ENCODE measurements around the gene FILIP1.

The FILIP1 gene

DNA sequence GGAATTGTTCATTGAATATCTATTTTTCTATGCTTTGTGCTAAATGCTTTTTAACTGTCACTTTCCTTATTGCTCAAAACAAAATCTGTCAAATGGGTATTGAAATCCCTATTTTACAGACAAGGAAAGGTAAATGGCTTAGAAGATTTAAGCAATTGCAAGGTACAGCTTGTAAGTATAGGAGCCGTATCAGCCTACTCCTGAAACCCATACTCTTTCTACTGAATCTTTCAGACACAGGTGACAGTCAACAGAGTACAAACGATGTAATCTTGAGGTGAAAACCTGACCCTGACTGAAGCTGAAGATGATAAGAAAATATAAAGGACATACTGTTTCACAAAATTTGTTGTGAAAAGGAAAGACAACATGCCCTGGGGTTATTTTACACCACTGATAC is 243.0 kb downstream of the FILIP1 start:
- no peak overlapping the region for H4K91ac ChIP-seq (ENCODE audit: low read length)
- H3K4me3 ChIP-seq (ENCODE audit: insufficient read depth in 1 of 2, low read depth in 1 of 2, low read length in 2 of 2): no peak overlapping the region
- no peak overlapping the region for H3K4me2 ChIP-seq (ENCODE audit: low read length, poor library complexity, severe bottlenecking)
- H2BK120ac ChIP-seq (ENCODE audit: low read depth, low read length): no peak overlapping the region
- H3K4me1 ChIP-seq (ENCODE audit: control insufficient read depth, insufficient read depth, low read depth, low read length): no peaks in the 10 kb centered on the region
- peaks cover 9% of the 10 kb centered on the region for H3K79me1 ChIP-seq (replicated peaks; ENCODE audit: low read length, poor library complexity, severe bottlenecking)
- no peak overlapping the region for H4K8ac ChIP-seq (ENCODE audit: low read length)
- H3K9me3 ChIP-seq (ENCODE audit: control insufficient read depth, low read length): no peaks in the 10 kb centered on the region
- H2BK12ac ChIP-seq (ENCODE audit: low read length in 2 of 2): no peak overlapping the region
- no peak overlapping the region for H2AFZ ChIP-seq (ENCODE audit: low read depth, low read length)
- H3K36me3 ChIP-seq (ENCODE audit: control insufficient read depth in 1 of 2, insufficient read depth in 2 of 2, low read depth in 1 of 2, low read length in 2 of 2): peaks cover 0 to 37% of the 10 kb centered on the region in 2 experiments
- H3K23ac ChIP-seq (ENCODE audit: low read length in 2 of 2): no peak overlapping the region
- no peak overlapping the region for H2BK15ac ChIP-seq (ENCODE audit: low read depth, poor library complexity, severe bottlenecking)
- no peaks in the 10 kb centered on the region for H3K27me3 ChIP-seq (ENCODE audit: control insufficient read depth in 1 of 2, insufficient read depth in 1 of 2, low read length in 2 of 2)
- no peak overlapping the region for H3K27ac ChIP-seq (ENCODE audit: low read length, poor library complexity, severe bottlenecking)
- H3K4ac ChIP-seq (ENCODE audit: low read depth in 1 of 2, low read length in 2 of 2): no peak overlapping the region
- no peak overlapping the region for H2AK5ac ChIP-seq (ENCODE audit: low read length, severe bottlenecking)
- DNase-seq: no peak
- no peak overlapping the region for H3K9ac ChIP-seq (ENCODE audit: low read length)
- H3K14ac ChIP-seq (ENCODE audit: low read length in 2 of 2): no peak overlapping the region
- WGBS: 100% methylated on average over 1 of the region's 2 CpGs
- no peak overlapping the region for H2BK5ac ChIP-seq (ENCODE audit: low read depth, low read length, poor library complexity, severe bottlenecking)
- no peak overlapping the region for H3K18ac ChIP-seq (ENCODE audit: low read depth in 1 of 2, low read length in 2 of 2)

- Histone ChIP-seq H2AFZ (ENCODE audit: low read depth, low read length) (no peak overlapping the region), H3K23ac (ENCODE audit: low read length in 2 of 2) (no peak overlapping the region), H3K9ac (ENCODE audit: low read length) (no peak overlapping the region), H3K4me3 (ENCODE audit: insufficient read depth in 1 of 2, low read depth in 1 of 2, low read length in 2 of 2) (no peak overlapping the region), H2BK12ac (ENCODE audit: low read length in 2 of 2) (no peak overlapping the region), H2AK5ac (ENCODE audit: low read length, severe bottlenecking) (no peak overlapping the region), H3K9me3 (ENCODE audit: control insufficient read depth, low read length) (no peaks in the 10 kb centered on the region), H3K27ac (ENCODE audit: low read length, poor library complexity, severe bottlenecking) (no peak overlapping the region), H3K4me1 (ENCODE audit: control insufficient read depth, insufficient read depth, low read depth, low read length) (no peaks in the 10 kb centered on the region), H2BK5ac (ENCODE audit: low read depth, low read length, poor library complexity, severe bottlenecking) (no peak overlapping the region), H4K91ac (ENCODE audit: low read length) (no peak overlapping the region), H3K79me1 (replicated peaks; ENCODE audit: low read length, poor library complexity, severe bottlenecking) (peaks cover 9% of the 10 kb centered on the region), H3K4ac (ENCODE audit: low read depth in 1 of 2, low read length in 2 of 2) (no peak overlapping the region), H3K4me2 (ENCODE audit: low read length, poor library complexity, severe bottlenecking) (no peak overlapping the region), H3K27me3 (ENCODE audit: control insufficient read depth in 1 of 2, insufficient read depth in 1 of 2, low read length in 2 of 2) (no peaks in the 10 kb centered on the region), H2BK15ac (ENCODE audit: low read depth, poor library complexity, severe bottlenecking) (no peak overlapping the region), H3K14ac (ENCODE audit: low read length in 2 of 2) (no peak overlapping the region), H3K36me3 (ENCODE audit: control insufficient read depth in 1 of 2, insufficient read depth in 2 of 2, low read depth in 1 of 2, low read length in 2 of 2) (peaks cover 0 to 29% of the 10 kb centered on the region in 2 experiments), H4K8ac (ENCODE audit: low read length) (no peak overlapping the region), H2BK120ac (ENCODE audit: low read depth, low read length) (no peak overlapping the region), H3K18ac (ENCODE audit: low read depth in 1 of 2, low read length in 2 of 2) (no peak overlapping the region)
- no peak for DNase-seq
These were observed 243.8 kb downstream of the FILIP1 start for GRCh38 chr6:75249837-75250236.

DNA sequence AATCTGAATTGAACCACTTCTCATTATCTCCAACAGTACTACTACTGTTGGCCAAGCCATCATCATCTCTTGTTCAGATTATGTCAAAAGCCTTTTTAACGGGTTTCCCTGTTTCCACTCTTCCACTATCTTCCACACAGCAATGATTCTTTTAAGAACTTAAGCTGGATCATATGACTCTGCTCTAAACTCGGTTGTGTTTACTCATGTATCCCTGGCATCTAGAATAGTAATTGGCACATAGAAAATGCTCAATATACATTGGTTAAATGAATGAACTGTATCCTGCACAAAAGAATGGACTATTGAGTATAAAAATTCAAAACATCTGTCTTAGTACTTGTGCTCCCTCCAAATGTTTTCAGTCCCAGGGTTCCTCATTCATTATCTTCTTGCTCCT is 247.2 kb downstream of the FILIP1 start:
- Histone ChIP-seq H3K9ac (ENCODE audit: low read length) (peak overlapping the region; percentile 31), H3K4me2 (ENCODE audit: low read length, poor library complexity, severe bottlenecking) (no peak overlapping the region), H3K4ac (ENCODE audit: low read depth in 1 of 2, low read length in 2 of 2) (no peak overlapping the region), H2BK12ac (ENCODE audit: low read length in 2 of 2) (no peak overlapping the region), H4K8ac (ENCODE audit: low read length) (no peak overlapping the region), H3K36me3 (ENCODE audit: control insufficient read depth in 1 of 2, insufficient read depth in 2 of 2, low read depth in 1 of 2, low read length in 2 of 2) (peaks cover 0 to 1% of the 10 kb centered on the region in 2 experiments), H4K91ac (ENCODE audit: low read length) (no peak overlapping the region), H2AFZ (ENCODE audit: low read depth, low read length) (no peak overlapping the region), H3K4me3 (ENCODE audit: insufficient read depth in 1 of 2, low read depth in 1 of 2, low read length in 2 of 2) (no peak overlapping the region), H3K18ac (ENCODE audit: low read depth in 1 of 2, low read length in 2 of 2) (no peak overlapping the region), H3K23ac (ENCODE audit: low read length in 2 of 2) (no peak overlapping the region), H3K79me1 (replicated peaks; ENCODE audit: low read length, poor library complexity, severe bottlenecking) (no peaks in the 10 kb centered on the region), H3K9me3 (ENCODE audit: control insufficient read depth, low read length) (no peaks in the 10 kb centered on the region), H3K27me3 (ENCODE audit: control insufficient read depth in 1 of 2, insufficient read depth in 1 of 2, low read length in 2 of 2) (no peaks in the 10 kb centered on the region), H2BK120ac (ENCODE audit: low read depth, low read length) (no peak overlapping the region), H2BK15ac (ENCODE audit: low read depth, poor library complexity, severe bottlenecking) (no peak overlapping the region), H2AK5ac (ENCODE audit: low read length, severe bottlenecking) (no peak overlapping the region), H3K14ac (ENCODE audit: low read length in 2 of 2) (no peak overlapping the region), H2BK5ac (ENCODE audit: low read depth, low read length, poor library complexity, severe bottlenecking) (no peak overlapping the region), H3K27ac (ENCODE audit: low read length, poor library complexity, severe bottlenecking) (no peak overlapping the region), H3K4me1 (ENCODE audit: control insufficient read depth, insufficient read depth, low read depth, low read length) (peaks cover 8% of the 10 kb centered on the region)
- 72% methylated on average over 2 of the region's 2 CpGs for WGBS
- no peak for DNase-seq

DNA sequence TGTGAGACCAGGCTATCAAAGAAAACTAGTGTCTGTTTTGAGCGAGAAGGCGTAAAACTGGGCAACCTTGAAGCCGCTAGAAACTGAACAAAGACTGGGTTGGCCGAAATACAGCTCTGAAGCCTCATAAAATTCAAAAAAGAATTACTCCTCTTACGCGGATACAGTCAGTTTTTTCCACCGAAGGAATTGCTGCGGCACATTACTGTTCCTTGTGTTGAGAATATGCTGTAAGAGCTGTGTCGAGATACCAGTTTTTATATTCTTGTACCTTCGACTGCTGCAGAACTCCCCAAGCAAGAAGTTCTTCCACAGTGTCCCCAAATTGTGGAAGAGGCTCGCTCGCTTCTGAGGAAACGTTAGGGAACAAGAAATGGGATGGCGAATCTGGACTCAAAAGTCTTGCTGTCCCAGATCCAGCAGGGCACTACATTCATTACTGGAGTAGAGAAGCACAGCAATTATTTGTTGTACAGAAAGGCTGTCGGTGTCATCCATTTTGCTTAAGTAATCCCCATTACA is 249.5 kb downstream of the FILIP1 start:
- peak overlapping the region in 1 of 2 experiments; percentile 99 for H3K4me3 ChIP-seq (ENCODE audit: insufficient read depth in 1 of 2, low read depth in 1 of 2, low read length in 2 of 2)
- peaks cover 5 to 23% of the 10 kb centered on the region in 2 experiments for H3K36me3 ChIP-seq (ENCODE audit: control insufficient read depth in 1 of 2, insufficient read depth in 2 of 2, low read depth in 1 of 2, low read length in 2 of 2)
- peaks cover under 1% of the 10 kb centered on the region for H3K79me1 ChIP-seq (replicated peaks; ENCODE audit: low read length, poor library complexity, severe bottlenecking)
- H3K18ac ChIP-seq (ENCODE audit: low read depth in 1 of 2, low read length in 2 of 2): peak overlapping the region in 1 of 2 experiments; percentile 82
- no peak overlapping the region for H2BK12ac ChIP-seq (ENCODE audit: low read length in 2 of 2)
- no peaks in the 10 kb centered on the region for H3K27me3 ChIP-seq (ENCODE audit: control insufficient read depth in 1 of 2, insufficient read depth in 1 of 2, low read length in 2 of 2)
- H3K27ac ChIP-seq (ENCODE audit: low read length, poor library complexity, severe bottlenecking): peak overlapping the region; percentile 94
- H3K4me2 ChIP-seq (ENCODE audit: low read length, poor library complexity, severe bottlenecking): peak overlapping the region; percentile 75
- H3K9me3 ChIP-seq (ENCODE audit: control insufficient read depth, low read length): no peaks in the 10 kb centered on the region
- no peak overlapping the region for H2BK15ac ChIP-seq (ENCODE audit: low read depth, poor library complexity, severe bottlenecking)
- H3K14ac ChIP-seq (ENCODE audit: low read length in 2 of 2): no peak overlapping the region
- no peak overlapping the region for H3K23ac ChIP-seq (ENCODE audit: low read length in 2 of 2)
- WGBS: 32% methylated on average over 14 of the region's 15 CpGs
- H3K9ac ChIP-seq (ENCODE audit: low read length): peak overlapping the region; percentile 97
- H4K91ac ChIP-seq (ENCODE audit: low read length): no peak overlapping the region
- H2AFZ ChIP-seq (ENCODE audit: low read depth, low read length): no peak overlapping the region
- no peak overlapping the region for H2BK120ac ChIP-seq (ENCODE audit: low read depth, low read length)
- DNase-seq: no peak
- peak overlapping the region; percentile 78 to 80 for H3K4ac ChIP-seq (ENCODE audit: low read depth in 1 of 2, low read length in 2 of 2)
- H2AK5ac ChIP-seq (ENCODE audit: low read length, severe bottlenecking): no peak overlapping the region
- no peak overlapping the region for H2BK5ac ChIP-seq (ENCODE audit: low read depth, low read length, poor library complexity, severe bottlenecking)
- peak overlapping the region; percentile 87 for H4K8ac ChIP-seq (ENCODE audit: low read length)
- H3K4me1 ChIP-seq (ENCODE audit: control insufficient read depth, insufficient read depth, low read depth, low read length): peaks cover 8% of the 10 kb centered on the region

All from mesenchymal stem cell (in vitro differentiated cells and primary cell).